ENCODE data around the gene VPREB1.

VPREB1 gene

GRCh38 chr22:22226448-22227187 is 18.0 kb upstream of the VPREB1 start:
- no peaks in the 10 kb centered on the region for H3K36me3 ChIP-seq (replicated peaks; ENCODE audit: low read depth, low read length)
- TF ChIP-seq CTCF (IDR thresholded peaks at IDR 0.05; ENCODE audit: low read depth, low read length) = no peak
- TF ChIP-seq EZH2phosphoT487 (IDR thresholded peaks at IDR 0.05; ENCODE audit: low read depth) = no peak
- no peaks in the 10 kb centered on the region for H3K79me2 ChIP-seq (ENCODE audit: low read length)
- no peak overlapping the region for H2AFZ ChIP-seq (ENCODE audit: low read depth, low read length)
- no peak overlapping the region for H3K4me2 ChIP-seq (ENCODE audit: low read length)
- H3K27ac ChIP-seq (ENCODE audit: low read length) = no peak overlapping the region
- H3K27me3 ChIP-seq (ENCODE audit: low read depth, low read length) = no peaks in the 10 kb centered on the region
- no peak overlapping the region for H3K4me3 ChIP-seq (ENCODE audit: low read length)
- H3K9ac ChIP-seq (ENCODE audit: low read length) = no peak overlapping the region
- H3K9me3 ChIP-seq (ENCODE audit: insufficient read depth, low read length) = no peaks in the 10 kb centered on the region
- H3K4me1 ChIP-seq (ENCODE audit: low read length) = no peaks in the 10 kb centered on the region
- no peaks in the 10 kb centered on the region for H4K20me1 ChIP-seq (ENCODE audit: insufficient read depth, low read length)

GRCh38 chr22:22228421-22228820 is 16.2 kb upstream of the VPREB1 start:
- no peak overlapping the region for H3K4me3 ChIP-seq (ENCODE audit: low read length)
- no peak overlapping the region for H3K27ac ChIP-seq (ENCODE audit: low read length)
- no peaks in the 10 kb centered on the region for H4K20me1 ChIP-seq (ENCODE audit: insufficient read depth, low read length)
- no peaks in the 10 kb centered on the region for H3K9me3 ChIP-seq (ENCODE audit: insufficient read depth, low read length)
- no peak overlapping the region for H3K9ac ChIP-seq (ENCODE audit: low read length)
- no peaks in the 10 kb centered on the region for H3K79me2 ChIP-seq (ENCODE audit: low read length)
- H3K27me3 ChIP-seq (ENCODE audit: low read depth, low read length) = no peaks in the 10 kb centered on the region
- no peak overlapping the region for H3K4me2 ChIP-seq (ENCODE audit: low read length)
- TF ChIP-seq CTCF (IDR thresholded peaks at IDR 0.05; ENCODE audit: low read depth, low read length) (no peak), EZH2phosphoT487 (IDR thresholded peaks at IDR 0.05; ENCODE audit: low read depth) (no peak)
- no peak overlapping the region for H2AFZ ChIP-seq (ENCODE audit: low read depth, low read length)
- H3K4me1 ChIP-seq (ENCODE audit: low read length) = no peaks in the 10 kb centered on the region
- H3K36me3 ChIP-seq (replicated peaks; ENCODE audit: low read depth, low read length) = no peaks in the 10 kb centered on the region

- no peak overlapping the region for H2AFZ ChIP-seq (ENCODE audit: low read depth, low read length)
- TF ChIP-seq CTCF (IDR thresholded peaks at IDR 0.05; ENCODE audit: low read depth, low read length) = no peak
- TF ChIP-seq EZH2phosphoT487 (IDR thresholded peaks at IDR 0.05; ENCODE audit: low read depth) = no peak
- H3K27me3 ChIP-seq (ENCODE audit: low read depth, low read length) = no peaks in the 10 kb centered on the region
Observed at GRCh38 chr22:22228921-22229320, 15.7 kb upstream of the VPREB1 start.

GRCh38 chr22:22229683-22230420 is 14.7 kb upstream of the VPREB1 start:
- Histone ChIP-seq H4K20me1 (ENCODE audit: insufficient read depth, low read length) (no peaks in the 10 kb centered on the region), H2AFZ (ENCODE audit: low read depth, low read length) (no peak overlapping the region), H3K36me3 (replicated peaks; ENCODE audit: low read depth, low read length) (no peaks in the 10 kb centered on the region), H3K27me3 (ENCODE audit: low read depth, low read length) (no peaks in the 10 kb centered on the region), H3K79me2 (ENCODE audit: low read length) (no peaks in the 10 kb centered on the region), H3K9ac (ENCODE audit: low read length) (no peak overlapping the region), H3K4me1 (ENCODE audit: low read length) (no peaks in the 10 kb centered on the region), H3K27ac (ENCODE audit: low read length) (no peak overlapping the region), H3K4me2 (ENCODE audit: low read length) (no peak overlapping the region), H3K9me3 (ENCODE audit: insufficient read depth, low read length) (no peaks in the 10 kb centered on the region), H3K4me3 (ENCODE audit: low read length) (no peak overlapping the region)
- TF ChIP-seq CTCF (IDR thresholded peaks at IDR 0.05; ENCODE audit: low read depth, low read length) = no peak
- TF ChIP-seq EZH2phosphoT487 (IDR thresholded peaks at IDR 0.05; ENCODE audit: low read depth) = no peak

More at GRCh38 chr22:22228921-22229320, 15.7 kb upstream of the VPREB1 start:
- H3K79me2 ChIP-seq (ENCODE audit: low read length) = no peaks in the 10 kb centered on the region
- H3K36me3 ChIP-seq (replicated peaks; ENCODE audit: low read depth, low read length) = no peaks in the 10 kb centered on the region
- H3K27ac ChIP-seq (ENCODE audit: low read length) = no peak overlapping the region
- no peaks in the 10 kb centered on the region for H3K4me1 ChIP-seq (ENCODE audit: low read length)
- H3K9me3 ChIP-seq (ENCODE audit: insufficient read depth, low read length) = no peaks in the 10 kb centered on the region
- H3K4me3 ChIP-seq (ENCODE audit: low read length) = no peak overlapping the region
- no peak overlapping the region for H3K4me2 ChIP-seq (ENCODE audit: low read length)
- H3K9ac ChIP-seq (ENCODE audit: low read length) = no peak overlapping the region
- no peaks in the 10 kb centered on the region for H4K20me1 ChIP-seq (ENCODE audit: insufficient read depth, low read length)

Data from OCI-LY3 (cell line).